GM10266 (cell line): ENCODE results near the gene ARHGEF10L.

Experiments used
- DNase-seq: peaks from one replicate; pipeline ENCODE4 v3.0.0; 2012; ENCODE audit errors: extremely low spot score
- CTCF ChIP-seq: IDR thresholded peaks from 2 replicates; pipeline ENCODE4 v1.5.1; 2012; ENCODE audit warnings: mild to moderate bottlenecking, low read depth; ENCODE audit not compliant: control insufficient read depth, insufficient read depth; ENCODE audit errors: missing control alignments

The ARHGEF10L gene

GRCh38 chr1:17642943-17643342 lies 103.4 kb downstream of the ARHGEF10L start:
- no peak for TF ChIP-seq CTCF
- DNase-seq: no peak

- no peak for DNase-seq
- TF ChIP-seq CTCF: no peak
Observed at GRCh38 chr1:17643861-17644703, 104.6 kb downstream of the ARHGEF10L start.

GRCh38 chr1:17645068-17645911 lies 105.8 kb downstream of the ARHGEF10L start:
- no peak for DNase-seq
- no peak for TF ChIP-seq CTCF

- no peak for DNase-seq
- TF ChIP-seq CTCF: no peak
Observed at GRCh38 chr1:17646444-17647280, 107.2 kb downstream of the ARHGEF10L start.

- TF ChIP-seq CTCF: no peak
- no peak for DNase-seq
Observed at GRCh38 chr1:17648457-17649145, 109.1 kb downstream of the ARHGEF10L start.

GRCh38 chr1:17649371-17650106 lies 110.0 kb downstream of the ARHGEF10L start:
- TF ChIP-seq CTCF: no peak
- DNase-seq: no peak
